ENCODE measurements around the gene DBNDD1.

Gene DBNDD1

GRCh38 chr16:89960966-89961365 lies 58.3 kb downstream of the DBNDD1 start:
- DNase-seq (ENCODE audit: low spot score): no peak

- DNase-seq (ENCODE audit: low spot score): no peak
Measured at GRCh38 chr16:89958596-89958995, 60.7 kb downstream of the DBNDD1 start.

- DNase-seq (ENCODE audit: low spot score): peak; percentile 59
Measured at GRCh38 chr16:89958068-89958467, 61.2 kb downstream of the DBNDD1 start.

DNA sequence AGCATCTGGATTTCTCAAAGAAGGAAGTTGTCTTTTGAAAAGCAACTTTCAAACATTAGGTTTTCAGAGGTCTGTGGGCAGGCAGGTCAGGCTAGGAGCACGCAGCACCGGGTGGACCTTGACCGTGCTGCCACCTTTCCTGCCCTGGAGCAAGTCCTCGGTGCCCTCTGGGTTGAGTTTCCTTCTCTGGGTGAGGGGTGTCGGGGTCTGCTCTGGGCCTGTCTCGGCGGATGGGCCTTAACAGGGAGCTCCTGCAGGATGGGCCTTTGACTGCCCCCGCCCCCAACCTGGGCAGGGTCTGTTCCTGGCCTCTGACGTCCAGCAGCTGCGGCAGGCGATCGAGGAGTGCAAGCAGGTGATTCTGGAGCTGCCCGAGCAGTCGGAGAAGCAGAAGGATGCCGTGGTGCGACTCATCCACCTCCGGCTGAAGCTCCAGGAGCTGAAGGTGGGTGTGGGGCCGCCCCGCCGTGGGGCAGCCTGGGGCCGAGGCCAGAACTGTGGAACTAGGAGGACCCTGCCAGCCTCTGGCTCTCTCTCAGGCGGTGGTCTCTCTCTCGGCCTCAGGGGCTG lies 62.0 kb downstream of the DBNDD1 start:
- no peak for DNase-seq (ENCODE audit: low spot score)

DNA sequence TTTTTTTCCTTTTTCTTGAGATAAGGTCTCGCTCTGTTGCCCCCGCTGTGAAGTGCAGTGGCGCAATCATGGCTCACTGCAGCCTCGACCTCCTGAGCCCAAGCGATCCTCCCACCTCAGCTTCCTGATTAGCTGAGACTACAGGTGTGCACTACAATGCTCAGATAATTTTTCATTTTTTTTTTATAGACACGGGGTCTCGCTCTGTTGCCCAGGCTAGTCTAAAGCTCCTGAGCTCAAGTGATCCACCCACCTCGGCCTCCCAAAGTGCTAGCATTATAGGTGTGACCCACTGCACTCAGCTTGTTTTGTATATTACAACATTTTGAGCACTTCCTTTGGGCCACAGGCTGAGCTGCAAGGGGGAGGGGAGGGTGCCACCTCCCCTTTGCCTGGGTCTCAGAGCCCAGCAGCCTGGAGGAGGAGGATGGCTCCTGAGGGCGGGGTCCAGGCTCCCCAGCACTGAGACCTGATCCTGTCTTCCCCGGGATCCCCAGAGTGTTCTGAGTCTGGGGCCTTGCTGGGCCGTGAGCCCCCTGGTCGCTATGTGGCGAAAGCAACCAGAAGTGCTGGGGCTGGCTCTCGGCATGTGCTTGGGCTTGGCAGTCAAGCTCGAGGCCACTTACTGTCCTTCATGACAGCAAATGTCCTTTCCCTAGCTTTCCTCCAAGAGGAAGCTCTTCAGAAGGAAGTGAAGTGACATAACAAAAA lies 62.6 kb downstream of the DBNDD1 start:
- no peak for DNase-seq (ENCODE audit: low spot score)

- no peak for DNase-seq (ENCODE audit: low spot score)
Measured at GRCh38 chr16:89955001-89955685, 64.1 kb downstream of the DBNDD1 start.

All from hepatic stellate cell (primary cell).